Right lobe of liver (tissue), 4 donors: ENCODE measurements around the gene ELAC2.

Experiments used
- POLR2A ChIP-seq: fragments of 450-650 bp; IDR thresholded peaks from one replicate; pipeline ENCODE4 v1.6.1; 2017; ENCODE audit warnings: antibody characterized with exemption, mild to moderate bottlenecking
- TF ChIP-seq, protein P1 (sequence below), 4 donors: fragments of 200-600 bp in 3 of 4; fragments of 450-650 bp in 1 of 4; IDR thresholded peaks; one replicate each; pipeline versions ENCODE4 v1.5.1 to v1.8.0; 2016 to 2022; ENCODE audit warnings: antibody characterized with exemption in 4 of 4, mild to moderate bottlenecking in 2 of 4
- donor health status: DM: no; HTN: no; CAD: no.
- donor health status: DM: no; HTN: no; CAD: no.
- donor health status: DM: no; HTN: yes; CAD: no.

DNA sequence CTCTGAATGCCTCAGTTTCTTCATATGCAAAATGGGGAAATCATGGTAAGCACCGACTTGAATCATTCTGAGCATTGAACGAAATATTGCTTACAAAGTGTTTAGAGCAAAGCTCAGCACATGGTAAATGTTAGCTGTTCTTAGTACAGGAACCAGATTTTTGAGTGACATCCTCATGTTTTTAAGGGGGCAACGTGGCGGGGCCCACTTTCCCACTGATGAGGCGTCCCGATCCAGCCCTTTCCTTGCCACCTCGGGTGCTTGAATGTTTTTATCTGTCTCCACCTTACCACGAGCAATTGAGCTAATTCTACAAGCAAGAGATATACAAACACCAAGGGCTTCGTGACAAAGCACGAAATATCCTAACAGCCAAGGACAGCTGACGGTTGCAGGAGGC is 49.9 kb downstream of the ELAC2 start:
- TF ChIP-seq, protein P1, sequence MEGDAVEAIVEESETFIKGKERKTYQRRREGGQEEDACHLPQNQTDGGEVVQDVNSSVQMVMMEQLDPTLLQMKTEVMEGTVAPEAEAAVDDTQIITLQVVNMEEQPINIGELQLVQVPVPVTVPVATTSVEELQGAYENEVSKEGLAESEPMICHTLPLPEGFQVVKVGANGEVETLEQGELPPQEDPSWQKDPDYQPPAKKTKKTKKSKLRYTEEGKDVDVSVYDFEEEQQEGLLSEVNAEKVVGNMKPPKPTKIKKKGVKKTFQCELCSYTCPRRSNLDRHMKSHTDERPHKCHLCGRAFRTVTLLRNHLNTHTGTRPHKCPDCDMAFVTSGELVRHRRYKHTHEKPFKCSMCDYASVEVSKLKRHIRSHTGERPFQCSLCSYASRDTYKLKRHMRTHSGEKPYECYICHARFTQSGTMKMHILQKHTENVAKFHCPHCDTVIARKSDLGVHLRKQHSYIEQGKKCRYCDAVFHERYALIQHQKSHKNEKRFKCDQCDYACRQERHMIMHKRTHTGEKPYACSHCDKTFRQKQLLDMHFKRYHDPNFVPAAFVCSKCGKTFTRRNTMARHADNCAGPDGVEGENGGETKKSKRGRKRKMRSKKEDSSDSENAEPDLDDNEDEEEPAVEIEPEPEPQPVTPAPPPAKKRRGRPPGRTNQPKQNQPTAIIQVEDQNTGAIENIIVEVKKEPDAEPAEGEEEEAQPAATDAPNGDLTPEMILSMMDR (IDR thresholded peaks at IDR 0.05), result no peak
- TF ChIP-seq POLR2A, result no peak
